OCI-LY3 (cell line): Measurements from ENCODE around the gene LMTK3.

ENCODE experiments used
- H2AFZ ChIP-seq: fragments of 200-600, 300-600 bp; shearing (Covaris generic); 2 replicates; pipeline ENCODE4 v1.6.0; 2014; ENCODE audit warnings: antibody characterized with exemption, low read depth, low read length
- H3K27ac ChIP-seq: fragments of 200-600, 300-600 bp; sonication (generic); 2 replicates; pipeline ENCODE4 v1.5.1; 2014; ENCODE audit warnings: mild to moderate bottlenecking, low read length, moderate library complexity, mixed read lengths
- H3K27me3 ChIP-seq: fragments of 200-600, 300-600 bp; sonication (generic); 2 replicates; pipeline ENCODE4 v1.6.1; 2014; ENCODE audit warnings: low read depth, low read length, mixed read lengths
- H3K36me3 ChIP-seq: fragments of 200-600, 300-600 bp; sonication (generic); replicated peaks from 2 replicates; pipeline ENCODE3; 2014; ENCODE audit warnings: low read depth, low read length, mixed read lengths
- H3K4me1 ChIP-seq: fragments of 300-600, 200-600 bp; sonication (generic); 2 replicates; pipeline ENCODE4 v1.6.1; 2014; ENCODE audit warnings: low read length, mixed read lengths
- H3K4me2 ChIP-seq: fragments of 200-600, 300-600 bp; sonication (generic); 2 replicates; pipeline ENCODE4 v1.6.1; 2014; ENCODE audit warnings: low read length, mixed read lengths
- H3K4me3 ChIP-seq: fragments of 300-600, 200-600 bp; sonication (generic); 2 replicates; pipeline ENCODE4 v1.5.1; 2014; ENCODE audit warnings: antibody characterized with exemption, mild to moderate bottlenecking, low read length, moderate library complexity
- H3K79me2 ChIP-seq: fragments of 300-600, 200-600 bp; shearing (Covaris generic); 2 replicates; pipeline ENCODE4 v1.6.1; 2014; ENCODE audit warnings: mild to moderate bottlenecking, low read length, mixed read lengths
- H3K9ac ChIP-seq: fragments of 300-600, 200-600 bp; shearing (Covaris generic); 2 replicates; pipeline ENCODE4 v1.6.0; 2014; ENCODE audit warnings: mild to moderate bottlenecking, low read length, moderate library complexity
- H3K9me3 ChIP-seq: fragments of 200-600, 300-600 bp; shearing (Covaris generic); 2 replicates; pipeline ENCODE4 v1.6.1; 2014; ENCODE audit warnings: low read length, mixed read lengths; ENCODE audit not compliant: insufficient read depth
- H4K20me1 ChIP-seq: fragments of 200-600, 300-600 bp; sonication (generic); 2 replicates; pipeline ENCODE4 v1.6.1; 2016; ENCODE audit warnings: low read length, mixed read lengths; ENCODE audit not compliant: insufficient read depth
- CTCF ChIP-seq: fragments of 200-600, 300-600 bp; sonication (generic); IDR thresholded peaks from 2 replicates; pipeline ENCODE4 v1.5.1; 2014; ENCODE audit warnings: antibody characterized with exemption, low read length, low read depth
- EZH2phosphoT487 ChIP-seq: fragments of 200-600 bp; shearing (Covaris generic); IDR thresholded peaks from 2 replicates; pipeline ENCODE4 v1.6.1; 2018; ENCODE audit warnings: antibody characterized with exemption, mixed run types, low read depth

The LMTK3 gene

GRCh38 chr19:48442116-48443035 lies 69.3 kb downstream of the LMTK3 start:
- Histone ChIP-seq H3K4me2 (no peak overlapping the region), H3K9me3 (no peaks in the 10 kb centered on the region), H3K4me1 (peaks cover 14% of the 10 kb centered on the region), H3K9ac (no peak overlapping the region), H3K4me3 (no peak overlapping the region), H4K20me1 (no peaks in the 10 kb centered on the region), H3K36me3 (peaks cover under 1% of the 10 kb centered on the region), H3K27ac (no peak overlapping the region), H3K27me3 (no peaks in the 10 kb centered on the region), H3K79me2 (peaks cover 16% of the 10 kb centered on the region), H2AFZ (no peak overlapping the region)
- TF ChIP-seq CTCF (no peak), EZH2phosphoT487 (no peak)

GRCh38 chr19:48441360-48442050 lies 70.1 kb downstream of the LMTK3 start:
- Histone ChIP-seq H3K4me2 (no peak overlapping the region), H3K36me3 (no peaks in the 10 kb centered on the region), H3K4me3 (no peak overlapping the region), H4K20me1 (no peaks in the 10 kb centered on the region), H3K27me3 (no peaks in the 10 kb centered on the region), H3K4me1 (peaks cover 11% of the 10 kb centered on the region), H3K9me3 (no peaks in the 10 kb centered on the region), H3K9ac (no peak overlapping the region), H2AFZ (no peak overlapping the region), H3K27ac (no peak overlapping the region), H3K79me2 (peaks cover 8% of the 10 kb centered on the region)
- TF ChIP-seq CTCF (no peak), EZH2phosphoT487 (no peak)

- Histone ChIP-seq H3K79me2 (no peaks in the 10 kb centered on the region), H3K4me2 (no peak overlapping the region), H4K20me1 (no peaks in the 10 kb centered on the region), H3K9me3 (no peaks in the 10 kb centered on the region), H3K9ac (no peak overlapping the region), H3K27ac (no peak overlapping the region), H3K4me3 (no peak overlapping the region), H3K27me3 (no peaks in the 10 kb centered on the region), H2AFZ (no peak overlapping the region), H3K4me1 (no peaks in the 10 kb centered on the region), H3K36me3 (no peaks in the 10 kb centered on the region)
- TF ChIP-seq EZH2phosphoT487 (no peak), CTCF (no peak)
These were observed 75.0 kb downstream of the LMTK3 start for GRCh38 chr19:48436586-48436985.
